HCT116 (cell line): ENCODE measurements around the gene NECAB2. TPM values are rescaled to one million over a fixed set of nuclear protein-coding genes. Genes with fewer than 3 reads are reported as not detected.

Source experiments
- ATAC-seq: fragments of 200-7000 bp; cut with Tn5 transposase; 2 replicates; pipeline ENCODE4 v1.9.1; 2020; ENCODE audit warnings: mild to moderate bottlenecking, moderate library complexity
- BruUV-seq: library from RNA; stranded (reverse); fragments of 400-500 nt; replicated peaks from 2 replicates; lab custom pipeline; 2021; lab: Mats Ljungman, UMichigan
- CTCF ChIA-PET: fragments of 300-600 bp; sonication (Branson Sonifier 250); formaldehyde crosslinking; loops from one replicate; lab custom pipeline; 2021; ENCODE audit warnings: antibody characterized with exemption; lab: Charles Lee
- POLR2A ChIA-PET: fragments of 300-600, 350-600 bp; sonication (Branson Sonifier 250); formaldehyde crosslinking; loops from one replicate; lab custom pipeline; 2021; ENCODE audit warnings: antibody characterized with exemption; lab: Charles Lee
- RAD21 ChIA-PET, 2 experiments: fragments of 300-600 bp; sonication (Branson Sonifier 250); formaldehyde crosslinking; loops; one replicate each; lab custom pipeline; 2023; ENCODE audit warnings: low total read pairs in 2 of 2; ENCODE audit not compliant: uncharacterized antibody in 2 of 2, unreplicated experiment in 2 of 2, low non-redundant PET in 1 of 2; lab: Charles Lee
- DNase-seq: peaks from one replicate; pipeline ENCODE4 v3.0.0-alpha.2; 2010; ENCODE audit warnings: low read depth, low spot score
- H2AFZ ChIP-seq: fragments of 200-600 bp; shearing (Covaris generic), sonication (generic); 2 replicates; pipeline ENCODE4 v1.6.1; 2017; ENCODE audit warnings: low read depth, mixed run types, mixed read lengths, antibody characterized with exemption, low read length; ENCODE audit not compliant: poor library complexity, severe bottlenecking
- H3K27ac ChIP-seq: 2 replicates; pipeline ENCODE4 v1.5.1; 2012; ENCODE audit warnings: low read depth, low read length
- H3K27me3 ChIP-seq: fragments of 200-600 bp; sonication (generic); 2 replicates; pipeline ENCODE4 v1.6.1; 2016; ENCODE audit warnings: mixed run types, low read length, mixed read lengths; ENCODE audit not compliant: insufficient read depth
- H3K36me3 ChIP-seq, 2 experiments: fragments of 200-500 bp in 1 of 2; fragments of 200-600 bp in 1 of 2; sonication (Bioruptor generic) in 1 of 2; sonication (generic) in 1 of 2; 2 replicates each; pipeline versions ENCODE4 v1.5.1 to v1.6.1; 2014 to 2016; ENCODE audit warnings: low read length in 2 of 2, inconsistent platforms in 1 of 2, mixed read lengths in 1 of 2, mixed run types in 1 of 2; ENCODE audit not compliant: insufficient read depth in 2 of 2, control insufficient read depth in 1 of 2
- H3K4me1 ChIP-seq, 2 experiments: fragments of 200-600 bp in 1 of 2; sonication (generic) in 1 of 2; 2 replicates each; pipeline versions ENCODE4 v1.5.1 to v1.6.1; 2012 to 2017; ENCODE audit warnings: low read length in 2 of 2, inconsistent platforms in 1 of 2, mild to moderate bottlenecking in 1 of 2, mixed read lengths in 1 of 2, mixed run types in 1 of 2, moderate library complexity in 1 of 2; ENCODE audit not compliant: insufficient read depth in 2 of 2, control insufficient read depth in 1 of 2
- H3K4me2 ChIP-seq: fragments of 200-600 bp; sonication (generic); 2 replicates; pipeline ENCODE4 v1.6.1; 2017; ENCODE audit warnings: mixed run types, low read length, mixed read lengths
- H3K4me3 ChIP-seq, 2 experiments: fragments of 200-600 bp in 1 of 2; sonication (generic) in 1 of 2; replicated peaks in 1 of 2; 2 replicates each; pipeline ENCODE4 v1.5.1; 2011 to 2016; ENCODE audit warnings: low read length in 2 of 2, control low read depth in 1 of 2, low read depth in 1 of 2, mild to moderate bottlenecking in 1 of 2, mixed read lengths in 1 of 2, mixed run types in 1 of 2
- H3K79me2 ChIP-seq: fragments of 200-600 bp; sonication (generic); 2 replicates; pipeline ENCODE4 v1.6.1; 2017; ENCODE audit warnings: mild to moderate bottlenecking, mixed run types, low read length, moderate library complexity, mixed read lengths; ENCODE audit not compliant: insufficient read depth
- H3K9ac ChIP-seq: fragments of 200-600 bp; sonication (generic); 2 replicates; pipeline ENCODE4 v1.6.1; 2016; ENCODE audit warnings: low read length, mixed read lengths
- H3K9me2 ChIP-seq: fragments of 200-600 bp; sonication (generic), shearing (Covaris generic); 2 replicates; pipeline ENCODE4 v1.6.1; 2017; ENCODE audit warnings: mixed run types, mild to moderate bottlenecking, moderate library complexity; ENCODE audit not compliant: insufficient read depth
- H3K9me3 ChIP-seq, 2 experiments: fragments of 200-500 bp in 1 of 2; fragments of 200-600 bp in 1 of 2; sonication (Bioruptor generic) in 1 of 2; sonication (generic) in 1 of 2; 2 replicates each; pipeline ENCODE4 v1.6.1; 2014 to 2017; ENCODE audit warnings: low read length in 2 of 2, mixed read lengths in 2 of 2, inconsistent platforms in 1 of 2, low read depth in 1 of 2, mild to moderate bottlenecking in 1 of 2, mixed run types in 1 of 2, moderate library complexity in 1 of 2; ENCODE audit not compliant: control insufficient read depth in 1 of 2, insufficient read depth in 1 of 2
- H4K20me1 ChIP-seq: fragments of 200-600 bp; sonication (generic), shearing (Covaris generic); 2 replicates; pipeline ENCODE4 v1.6.1; 2017; ENCODE audit warnings: mixed run types, mild to moderate bottlenecking, moderate library complexity; ENCODE audit not compliant: insufficient read depth
- CBX3 ChIP-seq: IDR thresholded peaks from 2 replicates; pipeline ENCODE4 v1.6.1; 2012; ENCODE audit warnings: low read depth
- ELF1 ChIP-seq: IDR thresholded peaks from 2 replicates; pipeline ENCODE4 v1.6.1; 2012; ENCODE audit warnings: low read depth, borderline replicate concordance
- EZH2 ChIP-seq: fragments of 200-600 bp; sonication (generic); IDR thresholded peaks from 2 replicates; pipeline ENCODE4 v1.6.1; 2017; ENCODE audit warnings: antibody characterized with exemption, mixed run types
- FOSL1 ChIP-seq: IDR thresholded peaks from 2 replicates; pipeline ENCODE4 v1.6.1; 2012; ENCODE audit warnings: low read depth
- JUND ChIP-seq: IDR thresholded peaks from 2 replicates; pipeline ENCODE4 v1.6.1; 2012
- POLR2A ChIP-seq: IDR thresholded peaks from 2 replicates; pipeline ENCODE4 v1.7.0; 2011; ENCODE audit warnings: borderline replicate concordance; ENCODE audit not compliant: insufficient read depth, insufficient read length; ENCODE audit errors: extremely low read depth
- RAD21 ChIP-seq: IDR thresholded peaks from 2 replicates; pipeline ENCODE4 v1.6.1; 2012; ENCODE audit warnings: low read depth, mild to moderate bottlenecking
- SIN3A ChIP-seq: IDR thresholded peaks from 2 replicates; pipeline ENCODE4 v1.6.1; 2012; ENCODE audit warnings: low read depth
- TCF7L2 ChIP-seq: IDR thresholded peaks from 2 replicates; pipeline ENCODE4 v1.7.0; 2011; ENCODE audit warnings: borderline replicate concordance, inconsistent platforms; ENCODE audit not compliant: insufficient read depth, insufficient read length; ENCODE audit errors: extremely low read depth
- ZFX ChIP-seq: fragments of 450-650 bp; IDR thresholded peaks from 2 replicates; pipeline ENCODE4 v1.6.1; 2017
- ZNF274 ChIP-seq: fragments of 200-500 bp; sonication (Bioruptor generic); IDR thresholded peaks from 2 replicates; pipeline ENCODE4 v1.6.1; 2014; ENCODE audit warnings: mild to moderate bottlenecking, low read depth, low read length, inconsistent platforms
- intact Hi-C: fragments of 100-400 bp; cut with micrococcal nuclease; formaldehyde crosslinking; loops from 2 replicates; pipeline ENCODE4 v1.10.0; 2022
- total RNA-seq: library from RNA; stranded (reverse); gene quantifications from one replicate; pipeline ENCODE4 v1.2.1, GENCODE V29; 2021; ENCODE audit not compliant: unreplicated experiment
- TF ChIP-seq, protein P1 (sequence below), 3 experiments: fragments of 200-600 bp in 1 of 3; sonication (generic) in 1 of 3; IDR thresholded peaks in 2 of 3; conservative IDR thresholded peaks in 1 of 3; 2 replicates each; pipeline ENCODE4 v1.5.1; 2012 to 2017; ENCODE audit warnings: low read depth in 2 of 3, low read length in 2 of 3, antibody characterized with exemption in 1 of 3, borderline replicate concordance in 1 of 3, control low read depth in 1 of 3, mild to moderate bottlenecking in 1 of 3, mixed read lengths in 1 of 3, mixed run types in 1 of 3, moderate library complexity in 1 of 3; ENCODE audit not compliant: insufficient read depth in 1 of 3
- TF ChIP-seq, protein P2 (sequence below): IDR thresholded peaks from 2 replicates; pipeline ENCODE4 v1.6.1; 2011; ENCODE audit warnings: mild to moderate bottlenecking, low read length, moderate library complexity; ENCODE audit not compliant: insufficient replicate concordance; ENCODE audit errors: extremely low read depth
- TF ChIP-seq, protein P3 (sequence below): IDR thresholded peaks from 2 replicates; pipeline ENCODE4 v1.6.1; 2012

NECAB2 gene
- total RNA-seq, 1 experiment from 2014 or later: 0.61 TPM

DNA sequence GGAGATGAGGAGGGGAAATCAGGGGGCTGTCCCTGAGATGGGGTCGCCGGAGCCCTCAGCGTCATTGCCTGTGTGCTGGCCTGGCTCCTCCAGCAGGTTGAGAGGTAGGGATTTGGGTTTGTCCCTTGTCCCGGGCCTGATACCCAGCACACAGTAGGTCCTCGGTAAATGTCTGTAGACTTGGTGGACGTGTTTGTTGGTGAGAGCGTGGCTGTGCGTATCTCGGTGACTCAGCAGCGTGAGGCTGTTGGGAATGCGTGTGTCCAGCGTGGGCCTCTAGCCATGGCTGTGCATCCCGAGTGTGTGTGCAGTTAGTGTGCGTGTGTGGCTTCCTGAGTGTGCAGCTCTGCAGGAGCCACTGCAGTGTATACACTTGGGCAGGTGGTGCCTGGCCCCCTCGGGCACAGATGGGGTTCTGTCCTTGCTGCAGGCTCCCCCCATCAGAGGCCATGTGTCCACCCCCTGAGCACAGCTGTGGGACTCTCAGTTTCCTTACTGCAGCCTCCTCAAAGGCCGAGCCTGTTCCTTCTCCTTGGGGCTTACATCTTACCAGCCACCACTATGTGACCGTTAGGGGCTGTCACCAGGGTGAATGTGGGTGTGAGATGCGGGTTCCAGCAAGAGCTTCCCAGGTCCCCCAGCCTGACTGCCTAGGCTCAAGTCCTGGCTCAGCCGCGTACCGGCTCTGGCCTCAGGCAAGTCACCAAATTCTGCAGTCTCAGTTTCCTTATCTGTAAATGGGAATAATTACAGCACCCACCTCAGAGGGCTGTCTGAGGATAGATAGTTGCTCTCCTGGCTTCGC, 5.7 kb downstream of the NECAB2 start (continued):
- TF ChIP-seq, protein P1, sequence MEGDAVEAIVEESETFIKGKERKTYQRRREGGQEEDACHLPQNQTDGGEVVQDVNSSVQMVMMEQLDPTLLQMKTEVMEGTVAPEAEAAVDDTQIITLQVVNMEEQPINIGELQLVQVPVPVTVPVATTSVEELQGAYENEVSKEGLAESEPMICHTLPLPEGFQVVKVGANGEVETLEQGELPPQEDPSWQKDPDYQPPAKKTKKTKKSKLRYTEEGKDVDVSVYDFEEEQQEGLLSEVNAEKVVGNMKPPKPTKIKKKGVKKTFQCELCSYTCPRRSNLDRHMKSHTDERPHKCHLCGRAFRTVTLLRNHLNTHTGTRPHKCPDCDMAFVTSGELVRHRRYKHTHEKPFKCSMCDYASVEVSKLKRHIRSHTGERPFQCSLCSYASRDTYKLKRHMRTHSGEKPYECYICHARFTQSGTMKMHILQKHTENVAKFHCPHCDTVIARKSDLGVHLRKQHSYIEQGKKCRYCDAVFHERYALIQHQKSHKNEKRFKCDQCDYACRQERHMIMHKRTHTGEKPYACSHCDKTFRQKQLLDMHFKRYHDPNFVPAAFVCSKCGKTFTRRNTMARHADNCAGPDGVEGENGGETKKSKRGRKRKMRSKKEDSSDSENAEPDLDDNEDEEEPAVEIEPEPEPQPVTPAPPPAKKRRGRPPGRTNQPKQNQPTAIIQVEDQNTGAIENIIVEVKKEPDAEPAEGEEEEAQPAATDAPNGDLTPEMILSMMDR (IDR thresholded peaks at IDR 0.05 in 2 of 3, conservative IDR thresholded peaks at IDR 0.05 in 1 of 3; ENCODE audit: borderline replicate concordance in 1 of 3, insufficient read depth in 1 of 3, low read depth in 2 of 3, low read length in 2 of 3): no peak
- no peak for TF ChIP-seq SIN3A

DNA sequence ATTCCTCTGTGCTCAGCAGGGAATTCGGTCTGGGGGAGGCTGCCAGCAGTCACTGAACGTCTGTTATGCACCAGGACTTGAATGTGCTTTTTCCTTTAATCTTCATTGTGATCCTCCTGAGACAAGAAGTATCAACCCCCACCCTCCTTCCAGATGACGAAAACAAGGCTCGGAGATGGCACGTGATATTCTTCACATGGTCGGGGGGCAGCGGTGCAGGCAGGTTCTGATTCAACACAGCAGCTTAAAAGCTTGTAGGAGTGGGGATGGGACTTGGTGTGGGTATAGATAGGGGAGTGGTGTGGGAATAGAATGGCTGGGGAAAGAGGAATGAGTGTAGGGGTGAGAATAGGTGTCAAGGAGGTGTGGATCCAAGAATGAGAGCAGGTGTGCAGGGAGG, 6.4 kb downstream of the NECAB2 start:
- no TSS peak for BruUV-seq

More for the DNA sequence above, 6.4 kb downstream of the NECAB2 start:
- Histone ChIP-seq H3K36me3 (no peaks in the 10 kb centered on the region), H3K4me1 (no peaks in the 10 kb centered on the region), H3K27ac (no peak overlapping the region), H4K20me1 (no peaks in the 10 kb centered on the region), H3K4me3 (no peak overlapping the region), H3K4me2 (no peak overlapping the region), H3K9me3 (peaks cover 8 to 11% of the 10 kb centered on the region in 2 experiments; a peak in 2 of 4 replicates), H2AFZ (no peak overlapping the region), H3K79me2 (no peaks in the 10 kb centered on the region), H3K27me3 (no peaks in the 10 kb centered on the region; the same call in 1 of the 2 replicates), H3K9me2 (no peaks in the 10 kb centered on the region), H3K9ac (no peak overlapping the region)
- DNase-seq (no peak), ATAC-seq (no peak)
- POLR2A ChIA-PET: no interaction called here
- intact Hi-C loops: no loop called here
- TF ChIP-seq ZNF274: no peak
- TF ChIP-seq, protein P1 (IDR thresholded peaks at IDR 0.05 in 2 of 3, conservative IDR thresholded peaks at IDR 0.05 in 1 of 3; ENCODE audit: borderline replicate concordance in 1 of 3, insufficient read depth in 1 of 3, low read depth in 2 of 3, low read length in 2 of 3): no peak
- no peak for TF ChIP-seq EZH2
- TF ChIP-seq RAD21: no peak
- TF ChIP-seq POLR2A: no peak
- no peak for TF ChIP-seq ZFX
- TF ChIP-seq, protein P2, sequence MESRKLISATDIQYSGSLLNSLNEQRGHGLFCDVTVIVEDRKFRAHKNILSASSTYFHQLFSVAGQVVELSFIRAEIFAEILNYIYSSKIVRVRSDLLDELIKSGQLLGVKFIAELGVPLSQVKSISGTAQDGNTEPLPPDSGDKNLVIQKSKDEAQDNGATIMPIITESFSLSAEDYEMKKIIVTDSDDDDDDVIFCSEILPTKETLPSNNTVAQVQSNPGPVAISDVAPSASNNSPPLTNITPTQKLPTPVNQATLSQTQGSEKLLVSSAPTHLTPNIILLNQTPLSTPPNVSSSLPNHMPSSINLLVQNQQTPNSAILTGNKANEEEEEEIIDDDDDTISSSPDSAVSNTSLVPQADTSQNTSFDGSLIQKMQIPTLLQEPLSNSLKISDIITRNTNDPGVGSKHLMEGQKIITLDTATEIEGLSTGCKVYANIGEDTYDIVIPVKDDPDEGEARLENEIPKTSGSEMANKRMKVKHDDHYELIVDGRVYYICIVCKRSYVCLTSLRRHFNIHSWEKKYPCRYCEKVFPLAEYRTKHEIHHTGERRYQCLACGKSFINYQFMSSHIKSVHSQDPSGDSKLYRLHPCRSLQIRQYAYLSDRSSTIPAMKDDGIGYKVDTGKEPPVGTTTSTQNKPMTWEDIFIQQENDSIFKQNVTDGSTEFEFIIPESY: no peak
- no peak for TF ChIP-seq TCF7L2
- TF ChIP-seq FOSL1: no peak
- no peak for TF ChIP-seq ELF1
- no peak for TF ChIP-seq JUND
- no peak for TF ChIP-seq SIN3A
- no peak for TF ChIP-seq CBX3
- TF ChIP-seq, protein P3, sequence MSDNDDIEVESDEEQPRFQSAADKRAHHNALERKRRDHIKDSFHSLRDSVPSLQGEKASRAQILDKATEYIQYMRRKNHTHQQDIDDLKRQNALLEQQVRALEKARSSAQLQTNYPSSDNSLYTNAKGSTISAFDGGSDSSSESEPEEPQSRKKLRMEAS: no peak
- TF ChIP-seq, all 23 proteins: peak for 0
- ChIA-PET RAD21 (no interaction called here), CTCF (no interaction called here)
